GM19467 (cell line): ENCODE results near the gene OR51E2.

Source experiments
- ATAC-seq: cut with Tn5 transposase; IDR thresholded peaks from one replicate; pipeline ENCODE4 v1.9.1; 2021; ENCODE audit warnings: mild to moderate bottlenecking, moderate library complexity; ENCODE audit not compliant: unreplicated experiment

The OR51E2 gene

DNA sequence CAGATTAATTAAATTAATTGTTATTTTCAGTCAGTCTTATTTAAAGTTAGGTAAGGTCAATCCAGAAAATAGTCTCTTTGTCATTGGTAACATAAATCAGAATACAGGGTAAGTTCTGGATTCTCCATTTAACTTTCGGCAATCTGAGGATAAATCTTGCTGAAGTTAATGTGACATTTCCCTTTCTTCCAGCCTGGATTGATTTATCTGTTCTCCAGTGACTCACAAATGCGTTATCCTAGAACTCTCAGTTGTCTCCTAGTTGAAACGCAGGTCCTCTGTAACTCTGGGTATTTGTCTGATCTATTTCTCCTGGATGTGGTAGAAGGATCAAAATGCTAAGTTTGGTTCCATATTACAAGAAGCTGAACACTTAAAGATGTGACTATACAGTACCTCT lies 32.9 kb downstream of the OR51E2 start:
- ATAC-seq: no peak

DNA sequence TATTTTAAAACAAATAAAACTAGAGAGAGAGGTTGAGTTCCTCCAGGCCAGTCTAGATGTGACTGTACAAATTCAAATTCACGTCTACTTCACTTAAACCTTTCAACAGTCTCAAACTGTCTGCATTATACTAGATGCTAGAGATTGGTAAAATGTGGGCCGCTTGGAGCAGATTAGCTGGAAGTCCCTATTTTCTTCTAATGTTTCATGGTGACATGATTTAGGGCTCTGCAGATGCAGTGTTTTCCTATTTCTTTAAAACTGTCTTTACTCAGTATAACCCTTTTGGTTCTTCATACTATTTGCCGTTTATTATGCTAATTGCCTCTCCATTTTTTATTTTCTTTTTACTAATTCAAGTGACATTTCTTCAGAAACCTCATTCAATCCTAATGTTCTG lies 33.5 kb downstream of the OR51E2 start:
- no peak for ATAC-seq

DNA sequence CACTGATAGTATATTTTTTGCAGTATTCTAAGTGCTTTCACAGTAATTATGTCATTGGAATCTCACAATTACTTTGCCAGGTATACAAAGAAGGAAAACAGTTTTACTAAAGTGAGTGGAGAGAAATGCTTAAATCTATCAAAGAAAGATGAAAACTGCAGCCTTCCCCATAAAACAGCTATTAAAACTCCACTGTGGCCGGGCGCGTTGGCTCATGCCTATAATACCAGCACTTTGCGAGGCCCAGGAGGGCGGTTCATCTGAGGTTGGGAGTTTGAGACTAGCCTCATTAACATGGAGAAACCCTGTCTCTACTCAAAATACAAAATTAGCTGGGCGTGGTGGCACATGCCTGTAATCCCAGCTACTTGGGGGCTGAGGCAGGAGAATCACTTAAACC lies 34.8 kb downstream of the OR51E2 start:
- ATAC-seq: no peak

- ATAC-seq: no peak
Observed at GRCh38 chr11:4658629-4659445, 38.8 kb downstream of the OR51E2 start.

DNA sequence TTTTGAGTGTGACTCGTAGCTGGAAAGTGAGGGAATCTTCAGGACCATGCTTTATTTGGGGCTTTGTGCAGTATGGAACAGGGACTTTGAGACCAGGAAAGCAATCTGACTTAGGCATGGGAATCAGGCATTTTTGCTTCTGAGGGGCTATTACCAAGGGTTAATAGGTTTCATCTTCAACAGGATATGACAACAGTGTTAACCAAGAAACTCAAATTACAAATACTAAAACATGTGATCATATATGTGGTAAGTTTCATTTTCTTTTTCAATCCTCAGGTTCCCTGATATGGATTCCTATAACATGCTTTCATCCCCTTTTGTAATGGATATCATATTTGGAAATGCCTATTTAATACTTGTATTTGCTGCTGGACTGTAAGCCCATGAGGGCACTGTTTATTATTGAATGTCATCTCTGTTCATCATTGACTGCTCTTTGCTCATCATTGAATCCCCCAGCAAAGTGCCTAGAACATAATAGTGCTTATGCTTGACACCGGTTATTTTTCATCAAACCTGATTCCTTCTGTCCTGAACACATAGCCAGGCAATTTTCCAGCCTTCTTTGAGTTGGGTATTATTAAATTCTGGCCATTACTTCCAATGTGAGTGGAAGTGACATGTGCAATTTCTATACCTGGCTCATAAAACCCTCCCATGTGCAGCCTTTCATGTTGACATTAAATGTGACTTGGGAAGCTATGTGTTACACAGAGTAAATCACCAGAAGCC lies 42.9 kb downstream of the OR51E2 start:
- ATAC-seq: no peak

- no peak for ATAC-seq
Observed at GRCh38 chr11:4647766-4648165, 49.9 kb downstream of the OR51E2 start.

- ATAC-seq: no peak
Observed at GRCh38 chr11:4645974-4646373, 51.7 kb downstream of the OR51E2 start.

DNA sequence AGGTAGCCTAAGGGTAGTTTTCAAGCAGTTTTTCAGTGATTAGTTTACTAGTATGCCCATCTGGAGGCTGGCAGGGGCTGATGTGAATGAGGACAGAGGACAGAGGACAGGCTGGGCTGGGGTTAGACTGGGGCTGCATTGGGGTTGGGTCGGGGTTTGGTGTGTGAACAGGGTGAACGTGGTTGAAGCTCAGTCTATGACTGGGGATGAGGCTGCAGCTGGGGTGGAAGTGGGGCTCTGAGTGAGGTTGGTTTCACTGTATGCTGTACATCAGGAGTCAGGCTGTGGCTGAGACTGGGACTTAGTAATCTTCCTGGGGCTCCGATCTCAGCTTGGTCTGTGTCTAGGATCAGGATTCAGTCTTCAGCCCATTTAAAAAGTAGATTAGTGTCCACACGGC lies 53.4 kb downstream of the OR51E2 start:
- ATAC-seq: no peak

GRCh38 chr11:4643682-4644081 lies 54.0 kb downstream of the OR51E2 start, which contains the start of gene OR51E1:
OR51E1 (plus strand) TSS chr11:4643982; CDS start chr11:4652527, 8,545 bp downstream.
- ATAC-seq: no peak

DNA sequence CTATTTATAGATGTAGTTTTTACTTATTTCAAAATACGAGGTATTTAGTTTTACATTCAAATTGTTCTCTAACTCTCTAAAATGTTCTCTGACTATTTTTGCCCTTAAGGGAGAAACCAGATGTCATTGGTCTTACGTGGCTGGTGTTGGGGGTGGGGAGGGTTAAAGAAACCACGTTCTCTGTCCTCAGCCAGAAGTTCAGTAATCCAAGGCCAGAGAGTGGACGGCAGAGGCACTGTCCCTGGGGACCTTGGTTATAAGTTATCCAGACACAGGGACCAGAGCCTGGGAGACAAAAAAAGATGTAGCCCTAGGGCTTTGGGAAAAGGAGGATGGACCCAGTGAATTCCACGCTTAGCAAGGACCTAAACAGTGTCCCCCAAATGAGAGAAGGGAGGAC lies 54.6 kb downstream of the OR51E2 start:
- no peak for ATAC-seq

DNA sequence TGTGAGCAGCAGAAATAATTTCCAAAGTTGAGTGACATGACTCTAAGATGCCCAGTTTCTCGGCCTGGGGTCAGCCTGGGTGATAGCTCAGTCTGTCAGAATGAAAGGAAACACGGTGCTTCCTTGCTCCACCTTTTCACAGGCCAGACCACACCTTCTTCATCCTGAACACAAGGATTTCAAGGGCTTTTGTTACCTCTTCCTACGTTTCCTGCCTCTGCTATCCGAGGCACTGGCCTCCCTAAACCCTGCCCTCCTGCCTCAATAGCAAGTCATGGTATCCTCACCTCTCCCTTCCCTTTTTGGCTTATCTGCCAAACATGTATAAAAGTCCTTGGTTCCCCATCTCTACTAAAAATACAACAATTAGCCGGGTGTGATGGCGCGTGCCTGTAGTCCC lies 55.6 kb downstream of the OR51E2 start:
- no peak for ATAC-seq

DNA sequence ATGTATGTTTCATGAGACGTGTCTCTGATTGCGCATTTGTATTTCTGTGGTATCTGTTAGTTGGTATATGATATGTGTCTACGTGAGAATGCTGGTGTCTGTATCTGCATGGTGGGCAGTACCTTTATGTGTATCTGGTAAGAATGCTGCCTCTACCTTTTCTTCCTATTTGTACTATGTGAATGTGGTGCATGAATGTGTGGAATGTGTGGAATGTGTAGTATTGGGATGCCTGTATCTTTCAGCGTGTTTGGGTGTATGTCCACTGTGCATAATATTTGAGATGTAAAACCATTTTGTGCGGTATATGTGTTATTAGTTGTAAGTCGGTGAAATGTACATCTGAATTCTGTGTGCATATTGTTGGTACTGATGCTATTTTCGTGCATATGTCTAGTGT lies 56.2 kb downstream of the OR51E2 start:
- no peak for ATAC-seq

GRCh38 chr11:4639931-4640330 lies 57.7 kb downstream of the OR51E2 start:
- ATAC-seq: no peak

- no peak for ATAC-seq
Observed at GRCh38 chr11:4637662-4638047, 60.0 kb downstream of the OR51E2 start.

- ATAC-seq: peak; percentile 76
Observed at GRCh38 chr11:4636962-4637661, 60.5 kb downstream of the OR51E2 start, which contains the start of gene OR51D1. OR51D1 (plus strand) TSS chr11:4637477; CDS start chr11:4639791, 2,314 bp downstream.

DNA sequence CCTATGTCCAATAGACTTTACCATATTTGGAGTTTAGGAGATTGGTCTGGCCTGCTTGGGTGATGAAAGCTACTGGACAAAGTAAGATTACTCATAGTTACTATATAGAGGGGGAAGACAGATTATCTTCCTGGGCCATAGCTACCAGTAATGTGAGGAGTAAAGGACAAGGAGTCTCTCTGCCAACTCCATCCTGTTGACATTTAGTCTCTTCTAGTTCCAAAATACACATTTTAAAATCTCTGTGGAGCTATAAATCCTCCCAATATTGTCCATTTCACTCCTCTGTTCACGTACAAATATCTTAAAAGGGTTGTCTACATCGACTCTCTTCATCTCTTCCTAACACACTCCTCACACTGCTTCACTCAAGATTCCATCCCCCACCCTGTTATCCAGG lies 61.5 kb downstream of the OR51E2 start:
- no peak for ATAC-seq
